ENCODE data around the gene SERGEF. TPM values are rescaled to one million over a fixed set of nuclear protein-coding genes. Genes with fewer than 3 reads are reported as not detected.

Gene SERGEF
- polyA plus RNA-seq, 3 donors, result 14.3 to 33.7 (median 33.3) TPM

DNA sequence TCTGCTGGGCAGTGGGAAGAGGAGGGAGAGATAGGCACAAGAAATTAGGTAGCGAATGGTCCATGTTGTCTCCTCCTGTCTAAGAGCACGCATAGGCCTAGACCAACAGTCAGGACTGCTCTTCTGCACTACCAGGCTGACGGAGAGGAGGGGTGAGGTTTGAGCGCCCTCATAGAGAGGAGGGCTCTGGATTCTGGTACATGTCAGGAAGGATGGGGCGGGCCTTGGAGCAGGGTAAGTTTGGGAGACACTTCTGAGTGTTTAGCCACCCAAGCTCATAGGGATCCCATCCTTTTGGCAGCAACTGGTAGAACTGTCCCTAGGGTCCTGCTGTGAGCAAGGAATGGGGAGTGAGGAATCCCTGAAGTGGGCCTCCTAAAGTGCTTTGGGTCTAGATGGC lies 217.9 kb downstream of the SERGEF start:
- peaks cover 0 to 2% (median 0%) of the 10 kb centered on the region in 7 donors for H3K9me3 Mint-ChIP-seq
- no peak overlapping the region for H3K4me3 ChIP-seq (replicated peaks in 1 of 3; ENCODE audit: low read depth in 2 of 3, low read length in 3 of 3)
- H4K20me1 ChIP-seq (ENCODE audit: insufficient read depth, low read length), result no peaks in the 10 kb centered on the region
- DNase-seq, result no peak
- H3K36me3 ChIP-seq (replicated peaks in 1 of 2; ENCODE audit: control insufficient read depth in 1 of 2, insufficient read depth in 2 of 2, low read length in 2 of 2), result no peaks in the 10 kb centered on the region
- H3K9ac ChIP-seq (ENCODE audit: insufficient read depth, low read length, poor library complexity, severe bottlenecking), result no peak overlapping the region
- 98% methylated on average over 5 of the region's 5 CpGs for WGBS (ENCODE audit: insufficient coverage)
- H3K27ac Mint-ChIP-seq, result peak overlapping the region in 2 of 7 donors; percentile 46 to 73
- H3K79me2 ChIP-seq (ENCODE audit: insufficient read depth, low read length), result no peaks in the 10 kb centered on the region
- peaks cover 0 to 1% (median 0%) of the 10 kb centered on the region in 3 donors for H3K27me3 Mint-ChIP-seq (ENCODE audit: low read depth in 3 of 3)
- no peak overlapping the region for H3K4me3 Mint-ChIP-seq
- H3K36me3 Mint-ChIP-seq, result no peaks in the 10 kb centered on the region
- H3K9me3 ChIP-seq (replicated peaks in 1 of 2; ENCODE audit: control insufficient read depth in 1 of 2, insufficient read depth in 1 of 2, low read length in 2 of 2), result no peaks in the 10 kb centered on the region
- no peak overlapping the region for H3K4me2 ChIP-seq (replicated peaks; ENCODE audit: extremely low read depth, low read length, poor library complexity, severe bottlenecking)
- H3K4me1 ChIP-seq (ENCODE audit: control insufficient read depth in 1 of 2, insufficient read depth in 2 of 2, low read length in 2 of 2), result no peaks in the 10 kb centered on the region
- TF ChIP-seq CTCF (IDR thresholded peaks at IDR 0.05), result no peak
- no peaks in the 10 kb centered on the region for H3K4me1 Mint-ChIP-seq
- no peak overlapping the region for H3K27ac ChIP-seq (ENCODE audit: low read depth in 1 of 2, low read length in 2 of 2)
- H3K27me3 ChIP-seq (ENCODE audit: control insufficient read depth in 2 of 2, insufficient read depth in 2 of 2, low read length in 2 of 2), result no peaks in the 10 kb centered on the region
- intact Hi-C loops (cut with micrococcal nuclease), result no loop called here
- no peak overlapping the region for H2AFZ ChIP-seq (ENCODE audit: insufficient read depth, low read depth, low read length, poor library complexity, severe bottlenecking)

DNA sequence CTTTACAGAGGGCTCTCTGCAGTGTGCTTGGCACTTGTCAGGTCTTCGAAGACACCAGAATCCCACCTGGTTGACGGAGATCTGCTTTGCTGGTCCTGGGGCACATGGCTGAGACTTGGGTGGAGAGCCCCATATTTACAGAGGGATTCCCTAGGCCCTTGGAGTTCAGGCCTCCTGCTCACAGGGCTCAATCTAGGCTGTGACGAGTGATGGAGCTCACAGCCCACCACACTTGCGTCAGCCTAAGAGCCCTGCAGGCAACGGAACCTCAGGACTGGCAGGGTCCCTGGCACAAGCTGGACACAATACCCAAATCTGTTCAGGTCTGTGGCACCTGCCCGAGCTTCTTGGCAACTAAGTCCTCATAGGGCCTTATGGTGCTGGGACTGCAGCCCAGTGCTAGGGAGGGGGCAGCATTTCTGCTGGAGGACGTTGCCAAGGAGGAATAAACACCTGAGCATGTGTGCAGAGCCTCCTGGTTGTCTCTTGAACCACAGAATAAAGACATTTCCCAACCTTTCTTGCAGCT lies 219.1 kb downstream of the SERGEF start:
- H3K4me1 ChIP-seq (ENCODE audit: control insufficient read depth in 1 of 2, insufficient read depth in 2 of 2, low read length in 2 of 2), result no peaks in the 10 kb centered on the region
- no peak for TF ChIP-seq CTCF (IDR thresholded peaks at IDR 0.05)
- H3K4me2 ChIP-seq (replicated peaks; ENCODE audit: extremely low read depth, low read length, poor library complexity, severe bottlenecking), result no peak overlapping the region
- H3K27me3 Mint-ChIP-seq (ENCODE audit: low read depth in 3 of 3), result peaks cover 0 to 1% (median 0%) of the 10 kb centered on the region in 3 donors
- no peaks in the 10 kb centered on the region for H3K36me3 Mint-ChIP-seq
- H3K27ac Mint-ChIP-seq, result no peak overlapping the region
- no peak overlapping the region for H2AFZ ChIP-seq (ENCODE audit: insufficient read depth, low read depth, low read length, poor library complexity, severe bottlenecking)
- intact Hi-C loops (cut with micrococcal nuclease), result no loop called here
- no peaks in the 10 kb centered on the region for H3K9me3 ChIP-seq (replicated peaks in 1 of 2; ENCODE audit: control insufficient read depth in 1 of 2, insufficient read depth in 1 of 2, low read length in 2 of 2)
- no peaks in the 10 kb centered on the region for H4K20me1 ChIP-seq (ENCODE audit: insufficient read depth, low read length)
- DNase-seq, result no peak
- no peak overlapping the region for H3K9ac ChIP-seq (ENCODE audit: insufficient read depth, low read length, poor library complexity, severe bottlenecking)
- H3K36me3 ChIP-seq (replicated peaks in 1 of 2; ENCODE audit: control insufficient read depth in 1 of 2, insufficient read depth in 2 of 2, low read length in 2 of 2), result no peaks in the 10 kb centered on the region
- H3K4me1 Mint-ChIP-seq, result no peaks in the 10 kb centered on the region
- no peak overlapping the region for H3K4me3 Mint-ChIP-seq
- no peak overlapping the region for H3K27ac ChIP-seq (ENCODE audit: low read depth in 1 of 2, low read length in 2 of 2)
- WGBS (ENCODE audit: insufficient coverage), result 97% methylated on average over 6 of the region's 7 CpGs
- no peaks in the 10 kb centered on the region for H3K27me3 ChIP-seq (ENCODE audit: control insufficient read depth in 2 of 2, insufficient read depth in 2 of 2, low read length in 2 of 2)
- H3K9me3 Mint-ChIP-seq, result no peaks in the 10 kb centered on the region
- no peaks in the 10 kb centered on the region for H3K79me2 ChIP-seq (ENCODE audit: insufficient read depth, low read length)
- H3K4me3 ChIP-seq (replicated peaks in 1 of 3; ENCODE audit: low read depth in 2 of 3, low read length in 3 of 3), result no peak overlapping the region

All from CD14-positive monocyte (primary cell).